Neural cell (in vitro differentiated cells): ENCODE results near the gene CIB1. TPM values are rescaled to one million over a fixed set of nuclear protein-coding genes. Genes with fewer than 3 reads are reported as not detected.

Experiments used
- H2AFZ ChIP-seq: fragments of 200-600, 300-800 bp; sonication (generic), shearing (Covaris generic); 2 replicates; pipeline ENCODE4 v1.6.0; 2014; ENCODE audit warnings: low read depth, mild to moderate bottlenecking, antibody characterized with exemption, low read length, moderate library complexity
- H3F3A ChIP-seq: fragments of 200-600 bp; shearing (Covaris generic); 2 replicates; pipeline ENCODE4 v1.6.1; 2016; ENCODE audit warnings: mild to moderate bottlenecking, moderate library complexity, mixed read lengths, antibody characterized with exemption, low read length; ENCODE audit not compliant: insufficient read depth, poor library complexity, severe bottlenecking
- H3K27ac ChIP-seq: fragments of 200-600, 300-800 bp; sonication (generic), shearing (Covaris generic); 2 replicates; pipeline ENCODE4 v1.5.1; 2014; ENCODE audit warnings: mild to moderate bottlenecking, low read length, moderate library complexity
- H3K27me3 ChIP-seq: fragments of 300-800, 200-600 bp; sonication (generic), shearing (Covaris generic); 2 replicates; pipeline ENCODE4 v1.6.0; 2014; ENCODE audit warnings: mild to moderate bottlenecking, low read depth, low read length, moderate library complexity; ENCODE audit not compliant: insufficient read depth
- H3K36me3 ChIP-seq: fragments of 300-800, 200-600 bp; sonication (generic), shearing (Covaris generic); 2 replicates; pipeline ENCODE4 v1.5.1; 2014; ENCODE audit warnings: mild to moderate bottlenecking, antibody characterized with exemption, low read length, moderate library complexity; ENCODE audit not compliant: insufficient read depth
- H3K4me2 ChIP-seq: fragments of 300-800, 200-600 bp; sonication (generic), shearing (Covaris generic); 2 replicates; pipeline ENCODE4 v1.6.0; 2014; ENCODE audit warnings: mild to moderate bottlenecking, low read length
- H3K4me3 ChIP-seq: fragments of 300-800, 200-600 bp; sonication (generic), shearing (Covaris generic); 2 replicates; pipeline ENCODE4 v1.5.1; 2014; ENCODE audit warnings: mild to moderate bottlenecking, low read length, moderate library complexity
- H3K79me2 ChIP-seq: fragments of 200-600 bp; shearing (Covaris generic); replicated peaks from 2 replicates; pipeline ENCODE4 v1.6.0; 2014; ENCODE audit warnings: mild to moderate bottlenecking, low read length, moderate library complexity; ENCODE audit not compliant: insufficient read depth
- H3K9ac ChIP-seq: fragments of 300-800, 200-600 bp; sonication (generic), shearing (Covaris generic); 2 replicates; pipeline ENCODE4 v1.6.1; 2016; ENCODE audit warnings: mild to moderate bottlenecking, low read length, mixed read lengths
- H3K9me2 ChIP-seq: fragments of 200-600 bp; shearing (Covaris generic); 2 replicates; pipeline ENCODE4 v1.6.1; 2016; ENCODE audit warnings: mild to moderate bottlenecking, low read length, mixed read lengths; ENCODE audit not compliant: insufficient read depth
- H3K9me3 ChIP-seq: fragments of 200-600, 300-800 bp; sonication (generic), shearing (Covaris generic); 2 replicates; pipeline ENCODE4 v1.6.1; 2016; ENCODE audit warnings: mild to moderate bottlenecking, mixed run types, low read length, moderate library complexity, mixed read lengths
- H4K20me1 ChIP-seq: fragments of 200-600 bp; shearing (Covaris generic); 2 replicates; pipeline ENCODE4 v1.6.1; 2016; ENCODE audit warnings: mild to moderate bottlenecking, mixed run types; ENCODE audit not compliant: insufficient read depth
- EP300 ChIP-seq: fragments of 450-650 bp; conservative IDR thresholded peaks from 2 replicates; pipeline ENCODE4 v1.6.1; 2014; ENCODE audit warnings: antibody characterized with exemption, mild to moderate bottlenecking, moderate library complexity; ENCODE audit not compliant: poor library complexity, severe bottlenecking
- EZH2 ChIP-seq: fragments of 200-600, 300-800 bp; shearing (Covaris generic), sonication (generic); IDR thresholded peaks from 2 replicates; pipeline ENCODE4 v1.6.1; 2014; ENCODE audit warnings: antibody characterized with exemption, low read length, borderline replicate concordance, mild to moderate bottlenecking; ENCODE audit not compliant: insufficient read depth, poor library complexity, severe bottlenecking
- MXI1 ChIP-seq: fragments of 450-650 bp; conservative IDR thresholded peaks from 2 replicates; pipeline ENCODE4 v1.6.1; 2014; ENCODE audit warnings: antibody characterized with exemption, mild to moderate bottlenecking; ENCODE audit not compliant: poor library complexity, severe bottlenecking
- POLR2AphosphoS5 ChIP-seq: IDR thresholded peaks from 2 replicates; pipeline ENCODE4 v1.6.1; 2012
- RAD21 ChIP-seq: fragments of 450-650 bp; conservative IDR thresholded peaks from 2 replicates; pipeline ENCODE4 v1.6.1; 2014; ENCODE audit warnings: antibody characterized with exemption, mild to moderate bottlenecking, moderate library complexity
- SMC3 ChIP-seq: fragments of 450-650 bp; conservative IDR thresholded peaks from 2 replicates; pipeline ENCODE4 v1.6.1; 2014; ENCODE audit warnings: antibody characterized with exemption, mild to moderate bottlenecking, moderate library complexity; ENCODE audit not compliant: poor library complexity
- TAF1 ChIP-seq: IDR thresholded peaks from 2 replicates; pipeline ENCODE4 v1.6.1; 2012; ENCODE audit warnings: low read depth
- polyA plus RNA-seq: library from polyadenylated mRNA; depleted of rRNA; stranded (reverse); fragments of >200 nt; gene quantifications from 2 replicates; pipeline ENCODE4 v1.2.3, GENCODE V29; 2014
- TF ChIP-seq, protein P1 (sequence below): fragments of 450-650 bp; IDR thresholded peaks from 2 replicates; pipeline ENCODE4 v1.5.1; 2014; ENCODE audit warnings: antibody characterized with exemption, mild to moderate bottlenecking, moderate library complexity; ENCODE audit not compliant: poor library complexity, severe bottlenecking
- TF ChIP-seq, protein P2 (sequence below): IDR thresholded peaks from 2 replicates; pipeline ENCODE4 v1.6.1; 2012; ENCODE audit warnings: borderline replicate concordance

Gene CIB1
- polyA plus RNA-seq, 1 donor from 2014 or later, result 9.4 TPM

DNA sequence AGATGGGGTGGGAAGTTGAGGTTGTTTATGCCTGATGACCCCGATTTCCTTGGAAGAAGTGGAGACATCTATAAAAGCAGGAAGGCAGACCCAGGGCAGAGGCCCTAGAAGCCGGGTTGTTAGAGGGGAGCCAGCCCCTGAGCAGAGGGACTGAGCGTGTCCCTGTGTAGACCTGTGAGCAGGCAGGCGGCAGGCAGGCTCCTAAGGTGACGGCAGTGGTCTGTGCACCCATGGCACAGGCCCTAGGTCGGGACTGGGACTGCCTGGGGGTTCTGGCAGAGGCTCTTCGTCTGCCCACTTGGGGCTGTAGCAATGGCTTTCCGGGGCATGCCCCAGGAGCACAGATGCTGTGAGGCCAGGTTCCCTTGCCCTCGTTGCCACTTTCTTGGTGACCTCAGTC, 22.7 kb downstream of the CIB1 start:
- Histone ChIP-seq H3K9ac (no peak overlapping the region), H3K4me2 (no peak overlapping the region), H3K79me2 (peaks cover 19% of the 10 kb centered on the region), H3K9me3 (no peaks in the 10 kb centered on the region), H4K20me1 (no peaks in the 10 kb centered on the region), H3K9me2 (no peaks in the 10 kb centered on the region), H3F3A (no peaks in the 10 kb centered on the region), H3K27ac (no peak overlapping the region), H3K27me3 (no peaks in the 10 kb centered on the region), H3K4me3 (no peak overlapping the region), H2AFZ (no peak overlapping the region), H3K36me3 (no peaks in the 10 kb centered on the region)
- TF ChIP-seq POLR2AphosphoS5 (no peak), TAF1 (no peak), EZH2 (no peak), RAD21 (no peak), MXI1 (no peak), EP300 (no peak), SMC3 (no peak)
- TF ChIP-seq, protein P1, sequence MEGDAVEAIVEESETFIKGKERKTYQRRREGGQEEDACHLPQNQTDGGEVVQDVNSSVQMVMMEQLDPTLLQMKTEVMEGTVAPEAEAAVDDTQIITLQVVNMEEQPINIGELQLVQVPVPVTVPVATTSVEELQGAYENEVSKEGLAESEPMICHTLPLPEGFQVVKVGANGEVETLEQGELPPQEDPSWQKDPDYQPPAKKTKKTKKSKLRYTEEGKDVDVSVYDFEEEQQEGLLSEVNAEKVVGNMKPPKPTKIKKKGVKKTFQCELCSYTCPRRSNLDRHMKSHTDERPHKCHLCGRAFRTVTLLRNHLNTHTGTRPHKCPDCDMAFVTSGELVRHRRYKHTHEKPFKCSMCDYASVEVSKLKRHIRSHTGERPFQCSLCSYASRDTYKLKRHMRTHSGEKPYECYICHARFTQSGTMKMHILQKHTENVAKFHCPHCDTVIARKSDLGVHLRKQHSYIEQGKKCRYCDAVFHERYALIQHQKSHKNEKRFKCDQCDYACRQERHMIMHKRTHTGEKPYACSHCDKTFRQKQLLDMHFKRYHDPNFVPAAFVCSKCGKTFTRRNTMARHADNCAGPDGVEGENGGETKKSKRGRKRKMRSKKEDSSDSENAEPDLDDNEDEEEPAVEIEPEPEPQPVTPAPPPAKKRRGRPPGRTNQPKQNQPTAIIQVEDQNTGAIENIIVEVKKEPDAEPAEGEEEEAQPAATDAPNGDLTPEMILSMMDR, result no peak
- TF ChIP-seq, protein P2, sequence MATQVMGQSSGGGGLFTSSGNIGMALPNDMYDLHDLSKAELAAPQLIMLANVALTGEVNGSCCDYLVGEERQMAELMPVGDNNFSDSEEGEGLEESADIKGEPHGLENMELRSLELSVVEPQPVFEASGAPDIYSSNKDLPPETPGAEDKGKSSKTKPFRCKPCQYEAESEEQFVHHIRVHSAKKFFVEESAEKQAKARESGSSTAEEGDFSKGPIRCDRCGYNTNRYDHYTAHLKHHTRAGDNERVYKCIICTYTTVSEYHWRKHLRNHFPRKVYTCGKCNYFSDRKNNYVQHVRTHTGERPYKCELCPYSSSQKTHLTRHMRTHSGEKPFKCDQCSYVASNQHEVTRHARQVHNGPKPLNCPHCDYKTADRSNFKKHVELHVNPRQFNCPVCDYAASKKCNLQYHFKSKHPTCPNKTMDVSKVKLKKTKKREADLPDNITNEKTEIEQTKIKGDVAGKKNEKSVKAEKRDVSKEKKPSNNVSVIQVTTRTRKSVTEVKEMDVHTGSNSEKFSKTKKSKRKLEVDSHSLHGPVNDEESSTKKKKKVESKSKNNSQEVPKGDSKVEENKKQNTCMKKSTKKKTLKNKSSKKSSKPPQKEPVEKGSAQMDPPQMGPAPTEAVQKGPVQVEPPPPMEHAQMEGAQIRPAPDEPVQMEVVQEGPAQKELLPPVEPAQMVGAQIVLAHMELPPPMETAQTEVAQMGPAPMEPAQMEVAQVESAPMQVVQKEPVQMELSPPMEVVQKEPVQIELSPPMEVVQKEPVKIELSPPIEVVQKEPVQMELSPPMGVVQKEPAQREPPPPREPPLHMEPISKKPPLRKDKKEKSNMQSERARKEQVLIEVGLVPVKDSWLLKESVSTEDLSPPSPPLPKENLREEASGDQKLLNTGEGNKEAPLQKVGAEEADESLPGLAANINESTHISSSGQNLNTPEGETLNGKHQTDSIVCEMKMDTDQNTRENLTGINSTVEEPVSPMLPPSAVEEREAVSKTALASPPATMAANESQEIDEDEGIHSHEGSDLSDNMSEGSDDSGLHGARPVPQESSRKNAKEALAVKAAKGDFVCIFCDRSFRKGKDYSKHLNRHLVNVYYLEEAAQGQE, result no peak

DNA sequence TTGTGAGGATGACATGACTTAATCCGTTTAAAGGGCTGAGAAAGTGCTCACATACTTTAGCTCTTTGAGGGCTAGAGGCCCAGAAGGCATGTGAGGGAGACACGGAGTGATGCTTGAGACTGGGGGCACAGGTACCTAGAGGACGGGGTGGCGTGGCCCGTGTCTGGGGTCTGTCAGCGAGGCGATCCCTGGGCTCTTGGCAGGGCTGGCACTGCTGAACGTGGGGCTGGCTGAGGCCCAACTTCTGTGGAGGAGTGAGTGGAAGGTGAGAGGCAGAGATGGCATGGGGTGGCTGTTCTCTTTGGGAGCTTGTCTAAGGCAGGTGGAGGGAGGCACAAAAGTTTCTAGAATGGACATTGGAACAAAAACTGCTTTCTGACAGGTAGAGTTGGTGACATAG, 23.1 kb downstream of the CIB1 start:
- Histone ChIP-seq H3F3A (no peaks in the 10 kb centered on the region), H3K79me2 (peaks cover 23% of the 10 kb centered on the region), H3K9me3 (no peaks in the 10 kb centered on the region), H3K9me2 (no peaks in the 10 kb centered on the region), H3K4me3 (no peak overlapping the region), H3K4me2 (no peak overlapping the region), H3K9ac (no peak overlapping the region), H3K27ac (no peak overlapping the region), H3K27me3 (no peaks in the 10 kb centered on the region), H3K36me3 (no peaks in the 10 kb centered on the region), H4K20me1 (no peaks in the 10 kb centered on the region), H2AFZ (no peak overlapping the region)
- TF ChIP-seq, protein P2, result no peak
- TF ChIP-seq TAF1 (no peak), MXI1 (no peak), POLR2AphosphoS5 (no peak), EZH2 (no peak), SMC3 (no peak)
